PC-3 (cell line): Measurements from ENCODE around the gene CDH13. TPM values are rescaled to one million over a fixed set of nuclear protein-coding genes. Genes with fewer than 3 reads are reported as not detected.

Source experiments
- ATAC-seq: fragments of 200-7000 bp; cut with Tn5 transposase; 2 replicates; pipeline ENCODE4 v1.9.1; 2020; ENCODE audit warnings: mild to moderate bottlenecking, moderate library complexity
- BruUV-seq: library from RNA; stranded (reverse); fragments of 400-500 nt; replicated peaks from 2 replicates; lab custom pipeline; 2021; lab: Mats Ljungman, UMichigan
- CTCF ChIA-PET: fragments of 300-600 bp; sonication (Branson Sonifier 250); formaldehyde crosslinking; loops from one replicate; lab custom pipeline; 2022; ENCODE audit warnings: antibody characterized with exemption; lab: Charles Lee
- POLR2A ChIA-PET: fragments of 300-600 bp; sonication (Branson Sonifier 250); formaldehyde crosslinking; loops from one replicate; lab custom pipeline; 2022; ENCODE audit warnings: antibody characterized with exemption; ENCODE audit not compliant: unreplicated experiment; lab: Charles Lee
- DNase-seq: peaks from one replicate; pipeline ENCODE4 v3.0.0-alpha.2; 2015
- H2AFZ ChIP-seq: fragments of 300-600 bp; sonication (generic); 2 replicates; pipeline ENCODE4 v1.6.0; 2016; ENCODE audit warnings: antibody characterized with exemption, low read length
- H3F3A ChIP-seq: fragments of 300-600 bp; sonication (generic); one replicate; pipeline ENCODE4 v1.6.0; 2017; ENCODE audit warnings: antibody characterized with exemption, low read length, control low read depth, mild to moderate bottlenecking; ENCODE audit not compliant: unreplicated experiment
- H3K27ac ChIP-seq: fragments of 300-600 bp; sonication (generic); 2 replicates; pipeline ENCODE4 v1.5.1; 2016; ENCODE audit warnings: mild to moderate bottlenecking, low read length
- H3K27me3 ChIP-seq: fragments of 300-600 bp; sonication (generic); 2 replicates; pipeline ENCODE4 v1.6.1; 2016; ENCODE audit warnings: low read length, mixed read lengths
- H3K36me3 ChIP-seq: fragments of 300-600 bp; sonication (generic); 2 replicates; pipeline ENCODE4 v1.6.1; 2016; ENCODE audit warnings: low read depth, mixed run types, low read length, mixed read lengths
- H3K4me1 ChIP-seq: fragments of 300-600 bp; sonication (generic); 2 replicates; pipeline ENCODE4 v1.5.1; 2016; ENCODE audit warnings: low read length; ENCODE audit not compliant: insufficient read depth
- H3K4me2 ChIP-seq: fragments of 300-600 bp; sonication (generic); 2 replicates; pipeline ENCODE4 v1.6.0; 2016; ENCODE audit warnings: low read length
- H3K4me3 ChIP-seq: fragments of 300-600 bp; sonication (generic); 2 replicates; pipeline ENCODE4 v1.5.1; 2016; ENCODE audit warnings: mild to moderate bottlenecking, low read length, mixed read lengths
- H3K79me2 ChIP-seq: fragments of 300-600 bp; sonication (generic); 2 replicates; pipeline ENCODE4 v1.6.1; 2017; ENCODE audit warnings: low read length, mixed read lengths
- H3K9ac ChIP-seq: fragments of 300-600 bp; sonication (generic); 2 replicates; pipeline ENCODE4 v1.6.0; 2016; ENCODE audit warnings: mild to moderate bottlenecking, low read length
- H3K9me2 ChIP-seq: fragments of 300-600 bp; sonication (generic); replicated peaks from 2 replicates; pipeline ENCODE4 v1.6.1; 2016; ENCODE audit warnings: mixed run types, low read length, mixed read lengths
- H3K9me3 ChIP-seq: fragments of 300-600 bp; sonication (generic); 2 replicates; pipeline ENCODE4 v1.6.1; 2016; ENCODE audit warnings: low read length, mixed read lengths
- H4K20me1 ChIP-seq: fragments of 300-600 bp; sonication (generic); 2 replicates; pipeline ENCODE4 v1.6.1; 2016; ENCODE audit warnings: low read length, mixed read lengths
- EZH2 ChIP-seq: fragments of 300-600 bp; sonication (generic); IDR thresholded peaks from one replicate; pipeline ENCODE4 v1.6.1; 2017; ENCODE audit warnings: antibody characterized with exemption, mild to moderate bottlenecking, low read length; ENCODE audit not compliant: unreplicated experiment
- EZH2phosphoT487 ChIP-seq: fragments of 300-600 bp; sonication (generic); IDR thresholded peaks from 2 replicates; pipeline ENCODE4 v1.6.1; 2018; ENCODE audit warnings: mild to moderate bottlenecking, antibody characterized with exemption, low read length, borderline replicate concordance
- intact Hi-C: fragments of 100-400 bp; cut with micrococcal nuclease; formaldehyde crosslinking; loops from 2 replicates; pipeline ENCODE4 v1.9.0; 2023
- total RNA-seq: library from RNA; depleted of rRNA; stranded (reverse); fragments of >200 nt; gene quantifications from 2 replicates; pipeline ENCODE4 v1.2.3, GENCODE V29; 2014
- TF ChIP-seq, protein P1 (sequence below): fragments of 300-600 bp; sonication (generic); conservative IDR thresholded peaks from 2 replicates; pipeline ENCODE4 v1.5.1; 2017; ENCODE audit warnings: antibody characterized with exemption, low read depth, mild to moderate bottlenecking, low read length

CDH13 gene
- total RNA-seq, 1 experiment from 2014 or later: 0.36 TPM

DNA sequence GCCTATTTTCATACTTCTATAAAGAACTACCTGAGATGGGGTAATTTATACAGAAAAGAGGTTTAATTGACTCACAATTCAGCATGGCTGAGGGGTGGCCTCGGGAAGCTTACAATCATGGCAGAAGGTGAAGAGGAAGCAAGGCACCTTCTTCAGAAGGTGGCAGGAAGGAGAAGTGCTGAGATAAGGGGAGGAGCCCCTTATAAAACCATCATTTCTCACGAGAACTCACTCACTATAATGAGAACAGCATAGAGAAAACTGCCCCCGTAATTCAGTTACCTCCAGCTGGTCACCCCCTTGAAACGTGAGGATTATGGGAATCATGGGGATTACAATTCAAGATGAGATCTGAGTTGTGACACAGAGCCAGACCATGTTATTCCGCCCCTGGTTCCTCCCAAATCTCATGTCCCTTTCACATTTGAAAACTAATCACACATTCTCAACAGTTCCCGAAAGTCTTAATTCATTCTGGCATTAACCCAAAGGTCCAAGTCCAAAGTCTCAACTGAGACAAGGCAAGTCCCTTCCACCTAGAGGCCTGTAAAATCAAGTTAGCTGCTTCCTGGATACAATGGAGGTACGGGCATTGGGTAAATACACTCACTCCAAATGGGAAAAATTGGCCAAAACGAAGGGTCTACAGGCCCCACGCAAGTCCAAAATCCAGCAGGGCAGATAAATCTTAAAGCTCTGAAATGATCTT, 237.7 kb downstream of the CDH13 start:
- Histone ChIP-seq H3K9me3 (no peaks in the 10 kb centered on the region), H3K27ac (no peak overlapping the region), H3K9ac (no peak overlapping the region), H3K4me1 (no peaks in the 10 kb centered on the region), H2AFZ (no peak overlapping the region), H4K20me1 (no peaks in the 10 kb centered on the region), H3K36me3 (no peaks in the 10 kb centered on the region), H3F3A (no peaks in the 10 kb centered on the region), H3K4me3 (no peak overlapping the region), H3K4me2 (no peak overlapping the region), H3K9me2 (no peaks in the 10 kb centered on the region), H3K79me2 (no peaks in the 10 kb centered on the region), H3K27me3 (no peaks in the 10 kb centered on the region)
- no TSS peak for BruUV-seq
- DNase-seq: no peak
- intact Hi-C loops: no loop called here
- ATAC-seq: no peak
- TF ChIP-seq EZH2phosphoT487 (no peak), EZH2 (no peak)
- TF ChIP-seq, protein P1, sequence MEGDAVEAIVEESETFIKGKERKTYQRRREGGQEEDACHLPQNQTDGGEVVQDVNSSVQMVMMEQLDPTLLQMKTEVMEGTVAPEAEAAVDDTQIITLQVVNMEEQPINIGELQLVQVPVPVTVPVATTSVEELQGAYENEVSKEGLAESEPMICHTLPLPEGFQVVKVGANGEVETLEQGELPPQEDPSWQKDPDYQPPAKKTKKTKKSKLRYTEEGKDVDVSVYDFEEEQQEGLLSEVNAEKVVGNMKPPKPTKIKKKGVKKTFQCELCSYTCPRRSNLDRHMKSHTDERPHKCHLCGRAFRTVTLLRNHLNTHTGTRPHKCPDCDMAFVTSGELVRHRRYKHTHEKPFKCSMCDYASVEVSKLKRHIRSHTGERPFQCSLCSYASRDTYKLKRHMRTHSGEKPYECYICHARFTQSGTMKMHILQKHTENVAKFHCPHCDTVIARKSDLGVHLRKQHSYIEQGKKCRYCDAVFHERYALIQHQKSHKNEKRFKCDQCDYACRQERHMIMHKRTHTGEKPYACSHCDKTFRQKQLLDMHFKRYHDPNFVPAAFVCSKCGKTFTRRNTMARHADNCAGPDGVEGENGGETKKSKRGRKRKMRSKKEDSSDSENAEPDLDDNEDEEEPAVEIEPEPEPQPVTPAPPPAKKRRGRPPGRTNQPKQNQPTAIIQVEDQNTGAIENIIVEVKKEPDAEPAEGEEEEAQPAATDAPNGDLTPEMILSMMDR: no peak
- POLR2A ChIA-PET: no interaction called here
- CTCF ChIA-PET: no interaction called here

GRCh38 chr16:82865412-82865811, 238.6 kb downstream of the CDH13 start:
- H3K4me1 ChIP-seq: no peaks in the 10 kb centered on the region
- no peak overlapping the region for H2AFZ ChIP-seq
- no peaks in the 10 kb centered on the region for H3K9me2 ChIP-seq
- H3K27ac ChIP-seq: no peak overlapping the region
- no peak overlapping the region for H3K9ac ChIP-seq
- H3F3A ChIP-seq: no peaks in the 10 kb centered on the region
- ATAC-seq: no peak
- H3K79me2 ChIP-seq: no peaks in the 10 kb centered on the region
- no peak overlapping the region for H3K4me3 ChIP-seq
- H3K36me3 ChIP-seq: no peaks in the 10 kb centered on the region
- no peaks in the 10 kb centered on the region for H3K27me3 ChIP-seq
- DNase-seq: no peak
- H3K9me3 ChIP-seq: no peaks in the 10 kb centered on the region
- ChIA-PET POLR2A (no interaction called here), CTCF (no interaction called here)
- TF ChIP-seq EZH2phosphoT487: no peak
- no peak for TF ChIP-seq EZH2
- TF ChIP-seq, protein P1: no peak
- no TSS peak for BruUV-seq
- H3K4me2 ChIP-seq: no peak overlapping the region
- H4K20me1 ChIP-seq: no peaks in the 10 kb centered on the region
- intact Hi-C loops: no loop called here

DNA sequence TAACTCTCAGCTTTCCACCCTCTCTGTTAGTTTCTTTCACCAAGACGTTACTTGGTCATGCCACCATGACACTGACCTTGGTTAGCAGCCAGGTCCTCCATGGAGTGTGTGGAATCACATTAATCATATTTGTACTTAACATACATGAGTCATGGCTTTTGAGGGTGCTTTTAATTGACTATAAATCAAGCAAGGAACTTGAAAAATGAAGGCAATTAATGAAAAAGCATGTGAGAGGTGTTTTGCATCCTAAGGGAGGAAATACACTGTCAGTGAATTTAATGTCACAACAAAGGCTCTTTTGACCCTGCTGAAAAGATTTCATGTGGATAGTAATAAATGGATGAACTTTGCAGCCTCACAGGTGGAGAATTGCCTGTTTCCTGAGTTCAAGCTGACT, 240.7 kb downstream of the CDH13 start:
- Histone ChIP-seq H3K4me2 (no peak overlapping the region), H3K27ac (no peak overlapping the region), H4K20me1 (no peaks in the 10 kb centered on the region), H3K9me3 (no peaks in the 10 kb centered on the region), H3K9ac (no peak overlapping the region), H3K27me3 (no peaks in the 10 kb centered on the region), H3K79me2 (no peaks in the 10 kb centered on the region), H3K4me1 (no peaks in the 10 kb centered on the region), H3K9me2 (no peaks in the 10 kb centered on the region), H3K4me3 (no peak overlapping the region), H3F3A (no peaks in the 10 kb centered on the region), H2AFZ (no peak overlapping the region), H3K36me3 (no peaks in the 10 kb centered on the region)
- TF ChIP-seq EZH2phosphoT487: no peak
- TF ChIP-seq, protein P1: no peak
- no peak for TF ChIP-seq EZH2
- ChIA-PET POLR2A (no interaction called here), CTCF (no interaction called here)
- DNase-seq (no peak), ATAC-seq (no peak)
- intact Hi-C loops: no loop called here
- no TSS peak for BruUV-seq
